Astrocyte of the spinal cord (primary cell): ENCODE results near the gene FMN2.

Experiments used
- DNase-seq: peaks from one replicate; pipeline ENCODE4 v3.0.0; 2011; ENCODE audit warnings: low read depth, low spot score
- H3K4me3 ChIP-seq: 2 replicates; pipeline ENCODE4 v1.5.1; 2011; ENCODE audit warnings: low read depth, mild to moderate bottlenecking, low read length, moderate library complexity
- CTCF ChIP-seq: IDR thresholded peaks from 2 replicates; pipeline ENCODE4 v1.5.1; 2012; ENCODE audit warnings: low read depth, mild to moderate bottlenecking, low read length, inconsistent platforms
- in situ Hi-C: cut with HindIII; loops from 2 replicates; pipeline ENCODE4 v1.10.0; 2017; ENCODE audit warnings: low sequenced_read_pairs

Gene FMN2

GRCh38 chr1:240058049-240058448 lies 33.6 kb upstream of the FMN2 start:
- no peak overlapping the region for H3K4me3 ChIP-seq
- TF ChIP-seq CTCF = no peak
- DNase-seq = no peak
- in situ Hi-C loops = no loop called here

GRCh38 chr1:240068961-240069360 lies 22.7 kb upstream of the FMN2 start:
- no peak for TF ChIP-seq CTCF
- no peak overlapping the region for H3K4me3 ChIP-seq
- in situ Hi-C loops = no loop called here
- no peak for DNase-seq

- no peak overlapping the region for H3K4me3 ChIP-seq
- no peak for DNase-seq
- in situ Hi-C loops = no loop called here
- TF ChIP-seq CTCF = no peak
These were observed 21.5 kb upstream of the FMN2 start for GRCh38 chr1:240070188-240070587.

GRCh38 chr1:240073097-240073496 lies 18.6 kb upstream of the FMN2 start:
- no peak for TF ChIP-seq CTCF
- H3K4me3 ChIP-seq = no peak overlapping the region
- no peak for DNase-seq
- in situ Hi-C loops = no loop called here

GRCh38 chr1:240074422-240074821 lies 17.3 kb upstream of the FMN2 start:
- H3K4me3 ChIP-seq = no peak overlapping the region
- DNase-seq = no peak
- in situ Hi-C loops = no loop called here
- TF ChIP-seq CTCF = no peak

- no peak overlapping the region for H3K4me3 ChIP-seq
- in situ Hi-C loops = no loop called here
- DNase-seq = no peak
- TF ChIP-seq CTCF = no peak
These were observed 16.8 kb upstream of the FMN2 start for GRCh38 chr1:240074908-240075307.

- in situ Hi-C loops = no loop called here
- DNase-seq = no peak
- no peak overlapping the region for H3K4me3 ChIP-seq
- TF ChIP-seq CTCF = no peak
These were observed 7.3 kb upstream of the FMN2 start for GRCh38 chr1:240084337-240084736.
